ENCODE results near the gene NEU2.

The NEU2 gene

DNA sequence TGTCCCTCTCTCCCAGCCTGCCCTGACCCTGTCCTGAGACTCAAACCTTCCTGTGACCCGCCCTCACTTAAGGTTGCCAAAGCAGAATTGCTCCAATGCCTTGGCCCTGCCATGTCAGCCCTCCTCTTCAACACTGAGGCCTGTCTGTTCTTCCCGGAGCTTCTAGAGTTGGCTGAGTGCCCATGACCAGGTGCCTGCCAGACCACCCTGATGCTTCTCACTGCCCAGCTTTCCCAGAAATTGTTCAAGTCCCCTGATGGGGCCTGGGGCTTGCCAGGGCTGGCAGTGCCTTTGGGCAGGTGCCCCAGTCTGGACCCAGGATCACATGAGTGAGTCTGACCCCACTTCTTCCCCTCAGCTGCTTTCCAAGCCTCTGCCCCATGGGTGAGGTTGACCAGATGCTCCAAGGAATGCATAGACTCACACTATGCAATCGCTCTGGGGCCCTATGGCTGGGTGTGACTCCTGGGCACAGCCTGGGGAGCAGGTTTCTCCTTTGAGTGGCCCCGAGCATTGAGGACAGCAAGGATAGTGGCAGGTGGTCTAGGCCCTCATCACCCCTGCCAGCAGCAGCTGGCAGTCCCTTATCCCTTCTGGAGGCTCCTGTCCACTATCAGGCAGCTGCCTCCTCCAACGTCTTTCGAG is 24.6 kb downstream of the NEU2 start:
- TF ChIP-seq, protein P1, sequence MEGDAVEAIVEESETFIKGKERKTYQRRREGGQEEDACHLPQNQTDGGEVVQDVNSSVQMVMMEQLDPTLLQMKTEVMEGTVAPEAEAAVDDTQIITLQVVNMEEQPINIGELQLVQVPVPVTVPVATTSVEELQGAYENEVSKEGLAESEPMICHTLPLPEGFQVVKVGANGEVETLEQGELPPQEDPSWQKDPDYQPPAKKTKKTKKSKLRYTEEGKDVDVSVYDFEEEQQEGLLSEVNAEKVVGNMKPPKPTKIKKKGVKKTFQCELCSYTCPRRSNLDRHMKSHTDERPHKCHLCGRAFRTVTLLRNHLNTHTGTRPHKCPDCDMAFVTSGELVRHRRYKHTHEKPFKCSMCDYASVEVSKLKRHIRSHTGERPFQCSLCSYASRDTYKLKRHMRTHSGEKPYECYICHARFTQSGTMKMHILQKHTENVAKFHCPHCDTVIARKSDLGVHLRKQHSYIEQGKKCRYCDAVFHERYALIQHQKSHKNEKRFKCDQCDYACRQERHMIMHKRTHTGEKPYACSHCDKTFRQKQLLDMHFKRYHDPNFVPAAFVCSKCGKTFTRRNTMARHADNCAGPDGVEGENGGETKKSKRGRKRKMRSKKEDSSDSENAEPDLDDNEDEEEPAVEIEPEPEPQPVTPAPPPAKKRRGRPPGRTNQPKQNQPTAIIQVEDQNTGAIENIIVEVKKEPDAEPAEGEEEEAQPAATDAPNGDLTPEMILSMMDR (conservative IDR thresholded peaks at IDR 0.05; ENCODE audit: low read depth, low read length): no peak
- no peak for DNase-seq (ENCODE audit: low read depth)
- no peak overlapping the region for H3K4me3 ChIP-seq (ENCODE audit: low read depth, low read length)

DNA sequence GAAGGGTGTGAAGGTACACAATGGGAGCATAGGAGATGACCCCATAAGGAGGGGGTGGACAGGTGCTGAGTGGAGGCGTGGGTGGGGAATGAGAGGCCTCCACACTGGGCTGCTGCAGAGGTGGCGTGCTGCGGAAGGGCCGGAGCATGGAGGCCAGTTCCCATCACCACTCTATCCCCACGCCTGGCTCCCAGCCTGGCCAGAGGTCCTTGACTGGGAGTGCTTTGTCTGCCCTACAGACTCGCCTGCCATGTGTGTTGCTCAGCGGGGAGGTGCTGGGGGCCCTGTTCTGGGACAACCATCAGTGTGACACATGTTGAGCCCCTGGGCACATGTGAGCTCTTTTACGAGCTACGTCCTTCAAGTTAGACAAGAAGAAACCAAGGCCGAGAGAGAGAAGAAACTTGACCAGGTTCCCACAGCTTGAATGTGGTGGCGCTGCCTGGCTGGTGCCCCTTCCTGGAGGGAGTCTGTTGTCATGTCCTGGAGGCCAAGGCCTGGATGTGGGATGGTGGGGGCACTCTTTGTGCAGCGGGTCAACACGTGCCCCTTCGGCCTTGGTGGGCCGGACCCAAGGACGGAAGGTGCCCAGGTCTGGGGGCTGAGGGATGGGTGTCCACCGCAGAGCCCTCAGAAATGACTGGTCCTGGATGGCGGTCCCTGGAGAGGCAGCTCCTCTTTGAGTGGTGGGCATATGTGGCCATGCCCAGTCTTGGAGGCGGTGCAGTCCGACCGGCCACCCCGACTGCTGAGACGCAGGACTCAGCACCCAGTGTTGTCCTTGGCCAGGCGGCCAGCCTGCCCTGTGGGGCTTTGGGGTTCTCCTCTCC is 26.5 kb downstream of the NEU2 start:
- DNase-seq (ENCODE audit: low read depth): no peak
- H3K4me3 ChIP-seq (ENCODE audit: low read depth, low read length): no peak overlapping the region
- TF ChIP-seq, protein P1 (conservative IDR thresholded peaks at IDR 0.05; ENCODE audit: low read depth, low read length): no peak

DNA sequence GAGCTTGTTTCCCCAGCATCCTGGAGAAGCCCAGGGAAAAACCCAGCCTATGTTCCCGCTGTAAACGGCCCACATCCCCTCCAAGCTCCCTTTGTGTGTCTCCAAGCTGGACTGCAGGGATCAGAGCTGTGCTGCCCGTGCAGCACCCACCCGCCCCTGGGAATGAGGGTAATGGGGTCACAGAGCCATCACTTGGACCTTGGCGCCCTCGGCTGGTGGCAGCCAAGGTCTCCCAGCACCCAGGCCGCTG is 27.0 kb downstream of the NEU2 start:
- no peak for DNase-seq (ENCODE audit: low read depth)
- TF ChIP-seq, protein P1 (conservative IDR thresholded peaks at IDR 0.05; ENCODE audit: low read depth, low read length): no peak
- no peak overlapping the region for H3K4me3 ChIP-seq (ENCODE audit: low read depth, low read length)

DNA sequence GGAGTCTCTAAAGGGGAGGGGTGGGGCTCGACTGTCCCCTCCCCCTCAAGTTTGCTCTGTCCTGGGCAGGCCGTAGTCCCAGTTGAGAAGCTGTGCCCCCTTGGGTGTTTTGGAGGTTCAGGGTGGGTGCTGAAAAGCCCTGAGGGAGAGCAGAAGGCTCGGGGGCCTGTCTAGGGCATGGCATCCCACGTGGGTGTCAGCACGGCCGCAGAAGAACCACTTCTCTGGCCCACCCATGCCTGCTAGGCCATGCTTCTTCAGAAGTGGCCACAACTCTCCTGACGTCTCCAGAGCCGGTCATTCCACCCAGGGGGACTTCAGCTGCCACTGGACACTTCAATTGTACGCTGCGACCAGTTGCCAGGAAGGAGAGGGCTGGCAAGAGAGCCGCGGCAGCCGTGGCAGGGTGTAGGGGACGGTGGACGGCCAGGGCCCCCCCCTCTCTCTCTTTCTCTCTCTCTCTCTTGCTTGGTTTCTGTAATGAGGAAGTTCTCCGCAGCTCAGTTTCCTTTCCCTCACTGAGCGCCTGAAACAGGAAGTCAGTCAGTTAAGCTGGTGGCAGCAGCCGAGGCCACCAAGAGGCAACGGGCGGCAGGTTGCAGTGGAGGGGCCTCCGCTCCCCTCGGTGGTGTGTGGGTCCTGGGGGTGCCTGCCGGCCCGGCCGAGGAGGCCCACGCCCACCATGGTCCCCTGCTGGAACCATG is 27.5 kb downstream of the NEU2 start, which contains the start of gene INPP5D:
Gene INPP5D (plus strand): TSS at position 546 of the 704 bp plus-strand sequence. CDS start 137 bp downstream, at position 683.
- TF ChIP-seq, protein P1 (conservative IDR thresholded peaks at IDR 0.05; ENCODE audit: low read depth, low read length): no peak
- H3K4me3 ChIP-seq (ENCODE audit: low read depth, low read length): no peak within 1 kb of the TSS
- no peak for DNase-seq (ENCODE audit: low read depth)

DNA sequence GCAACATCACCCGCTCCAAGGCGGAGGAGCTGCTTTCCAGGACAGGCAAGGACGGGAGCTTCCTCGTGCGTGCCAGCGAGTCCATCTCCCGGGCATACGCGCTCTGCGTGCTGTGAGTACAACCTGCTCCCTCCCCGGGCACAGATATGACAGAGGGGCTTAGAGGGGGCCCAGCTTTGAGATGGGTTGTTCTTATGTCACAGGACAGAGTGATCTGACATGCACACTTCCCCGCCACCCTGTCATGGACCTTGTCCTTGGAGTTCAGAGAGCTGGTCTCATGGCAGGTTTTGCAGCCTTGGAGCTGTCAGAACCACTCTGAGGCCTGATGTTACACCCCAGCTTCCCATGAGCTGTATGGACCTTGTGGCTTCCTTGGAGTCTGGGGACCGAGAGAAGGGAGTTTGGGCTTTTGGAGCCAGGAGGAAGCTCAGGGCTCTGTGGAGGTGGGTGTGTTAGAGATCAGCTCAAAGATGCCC is 28.1 kb downstream of the NEU2 start:
- no peak for DNase-seq (ENCODE audit: low read depth)
- no peak overlapping the region for H3K4me3 ChIP-seq (ENCODE audit: low read depth, low read length)
- TF ChIP-seq, protein P1 (conservative IDR thresholded peaks at IDR 0.05; ENCODE audit: low read depth, low read length): no peak

DNA sequence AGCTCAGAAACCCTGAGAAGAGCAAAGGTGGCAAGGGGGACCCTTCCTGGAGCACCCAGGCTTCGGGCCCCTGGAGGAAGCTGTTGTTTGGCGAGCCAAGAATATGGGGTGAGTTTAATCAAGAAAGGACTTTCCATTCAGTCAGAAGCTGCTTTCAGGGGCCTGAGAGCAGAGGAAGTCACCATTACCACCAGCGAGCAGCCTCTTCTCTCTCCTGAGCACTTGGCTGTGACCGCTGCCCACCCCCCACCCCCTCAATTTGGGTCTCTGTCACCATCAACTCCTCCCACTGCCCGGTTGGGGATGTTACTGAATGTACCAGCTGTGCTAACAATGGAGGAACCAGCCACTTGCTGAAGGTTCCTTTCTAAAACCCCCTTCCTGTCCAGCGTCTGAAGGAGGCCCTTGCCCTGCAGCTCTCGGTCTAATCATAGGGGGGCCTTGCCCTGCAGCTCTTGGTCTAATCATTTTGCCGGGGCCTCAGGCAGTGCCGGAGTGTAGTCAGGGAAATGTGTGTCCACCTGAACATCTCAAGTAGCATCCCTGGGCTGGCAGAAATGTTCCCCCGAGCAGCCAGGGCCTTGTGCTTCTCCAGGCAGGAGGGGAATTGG is 28.6 kb downstream of the NEU2 start:
- no peak overlapping the region for H3K4me3 ChIP-seq (ENCODE audit: low read depth, low read length)
- DNase-seq (ENCODE audit: low read depth): no peak

More for the DNA sequence above, 28.6 kb downstream of the NEU2 start:
- TF ChIP-seq, protein P1 (conservative IDR thresholded peaks at IDR 0.05; ENCODE audit: low read depth, low read length): no peak

All from choroid plexus epithelial cell (primary cell).